Brain microvascular endothelial cell (primary cell): ENCODE data around the gene PRKN.

Experiments used
- DNase-seq: peaks from one replicate; pipeline ENCODE4 v3.0.0-alpha.2; 2020
- H3K27ac ChIP-seq: fragments of 250-450 bp; sonication (Bioruptor Pico); 2 replicates; pipeline ENCODE4 v1.5.1; 2020; ENCODE audit warnings: mild to moderate bottlenecking, moderate library complexity
- H3K27me3 ChIP-seq: fragments of 250-450 bp; sonication (Bioruptor Pico); replicated peaks from 2 replicates; pipeline ENCODE4 v1.5.1; 2020; ENCODE audit warnings: mild to moderate bottlenecking
- H3K36me3 ChIP-seq: fragments of 250-450 bp; sonication (Bioruptor Pico); replicated peaks from 2 replicates; pipeline ENCODE4 v1.5.1; 2020; ENCODE audit warnings: mild to moderate bottlenecking
- H3K4me3 ChIP-seq: 2 replicates; pipeline ENCODE4 v1.5.1; 2011; ENCODE audit warnings: low read depth, mild to moderate bottlenecking, control low read depth, low read length, moderate library complexity
- in situ Hi-C: cut with HindIII; loops from 2 replicates; pipeline ENCODE4 v1.10.0; 2017; ENCODE audit warnings: low sequenced_read_pairs, low pct_ligation_motif_present
- TF ChIP-seq, protein P1 (sequence below): IDR thresholded peaks from 2 replicates; pipeline ENCODE4 v1.5.1; 2011; ENCODE audit warnings: low read depth, mild to moderate bottlenecking, moderate library complexity, low read length, control low read depth, inconsistent platforms; ENCODE audit errors: missing control alignments

PRKN gene

DNA sequence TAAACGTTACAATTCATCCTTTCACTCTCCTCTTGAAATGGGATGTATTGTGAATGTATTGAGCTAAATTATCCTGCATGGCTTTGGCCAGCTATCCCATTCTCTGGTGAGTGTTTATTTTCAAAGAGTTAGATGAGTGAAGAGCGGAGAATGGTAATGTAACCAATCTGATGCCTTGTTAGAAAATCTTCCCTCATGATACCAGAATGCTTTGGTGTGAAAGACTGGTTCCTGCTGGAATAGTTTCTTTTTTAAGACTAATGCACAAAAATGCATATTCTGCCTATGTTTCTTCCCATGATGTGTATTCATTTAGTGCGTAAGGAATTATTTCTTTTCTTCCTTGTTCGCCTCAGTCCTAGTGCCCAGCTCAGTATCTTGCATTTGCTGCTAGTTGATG, 506.7 kb downstream of the PRKN start:
- no peak for DNase-seq
- Histone ChIP-seq H3K27ac (no peak overlapping the region), H3K4me3 (no peak overlapping the region), H3K36me3 (no peaks in the 10 kb centered on the region), H3K27me3 (no peaks in the 10 kb centered on the region)
- in situ Hi-C loops, result no loop called here
- TF ChIP-seq, protein P1, sequence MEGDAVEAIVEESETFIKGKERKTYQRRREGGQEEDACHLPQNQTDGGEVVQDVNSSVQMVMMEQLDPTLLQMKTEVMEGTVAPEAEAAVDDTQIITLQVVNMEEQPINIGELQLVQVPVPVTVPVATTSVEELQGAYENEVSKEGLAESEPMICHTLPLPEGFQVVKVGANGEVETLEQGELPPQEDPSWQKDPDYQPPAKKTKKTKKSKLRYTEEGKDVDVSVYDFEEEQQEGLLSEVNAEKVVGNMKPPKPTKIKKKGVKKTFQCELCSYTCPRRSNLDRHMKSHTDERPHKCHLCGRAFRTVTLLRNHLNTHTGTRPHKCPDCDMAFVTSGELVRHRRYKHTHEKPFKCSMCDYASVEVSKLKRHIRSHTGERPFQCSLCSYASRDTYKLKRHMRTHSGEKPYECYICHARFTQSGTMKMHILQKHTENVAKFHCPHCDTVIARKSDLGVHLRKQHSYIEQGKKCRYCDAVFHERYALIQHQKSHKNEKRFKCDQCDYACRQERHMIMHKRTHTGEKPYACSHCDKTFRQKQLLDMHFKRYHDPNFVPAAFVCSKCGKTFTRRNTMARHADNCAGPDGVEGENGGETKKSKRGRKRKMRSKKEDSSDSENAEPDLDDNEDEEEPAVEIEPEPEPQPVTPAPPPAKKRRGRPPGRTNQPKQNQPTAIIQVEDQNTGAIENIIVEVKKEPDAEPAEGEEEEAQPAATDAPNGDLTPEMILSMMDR, result no peak

DNA sequence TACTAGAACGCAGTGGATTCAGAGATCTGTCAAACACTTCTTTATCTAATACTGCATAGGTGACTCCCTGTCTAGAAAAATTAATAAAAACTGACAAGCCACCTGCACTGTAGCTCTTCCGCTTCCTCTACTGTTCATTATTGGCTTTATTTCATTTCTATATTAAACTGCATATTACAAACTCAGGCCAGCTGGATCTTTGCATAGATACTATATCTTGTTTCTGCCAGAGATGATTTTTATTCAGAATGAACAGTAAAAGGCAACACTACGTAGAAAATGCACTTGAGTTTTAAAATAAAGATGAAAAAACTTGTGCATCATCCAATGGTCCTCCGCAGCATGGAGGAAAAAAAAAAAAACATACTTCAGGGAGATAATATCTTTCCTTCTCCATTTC, 508.3 kb downstream of the PRKN start:
- Histone ChIP-seq H3K36me3 (no peaks in the 10 kb centered on the region), H3K27ac (no peak overlapping the region), H3K4me3 (no peak overlapping the region), H3K27me3 (no peaks in the 10 kb centered on the region)
- no peak for DNase-seq
- in situ Hi-C loops, result no loop called here
- TF ChIP-seq, protein P1, result no peak

DNA sequence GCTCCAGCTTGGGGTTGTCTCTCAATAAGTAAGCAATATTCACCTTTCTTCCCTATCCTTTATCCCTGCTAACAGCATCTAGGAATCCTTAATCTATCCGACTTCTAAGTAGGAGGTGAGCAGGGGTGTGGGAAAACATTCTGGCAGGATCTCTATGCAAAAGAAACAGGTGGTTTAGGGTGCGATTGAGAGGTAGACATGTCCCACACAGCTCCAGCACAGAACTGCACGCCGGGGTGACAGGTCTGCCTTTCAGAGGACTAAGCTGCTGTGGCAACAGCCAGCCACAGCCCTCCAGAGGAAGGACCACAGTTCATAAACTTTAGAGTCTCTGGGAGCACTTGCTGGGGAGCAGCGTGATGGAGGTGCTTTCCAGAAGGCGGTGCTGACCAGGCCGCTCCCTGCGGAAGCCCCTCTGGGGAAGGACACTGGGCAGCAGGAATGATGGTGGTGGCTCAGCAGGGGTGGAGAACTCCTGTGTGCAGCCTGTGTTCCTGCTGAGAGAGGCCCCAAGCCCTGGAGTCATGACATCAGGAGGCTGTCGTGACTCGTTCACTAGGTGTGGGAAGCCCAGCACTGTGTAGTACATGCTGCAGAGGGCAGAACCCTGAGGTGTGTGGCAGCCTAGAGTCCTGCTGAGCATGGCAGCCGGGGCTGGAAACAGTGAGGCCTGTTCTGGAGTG, 509.6 kb downstream of the PRKN start:
- no peak for DNase-seq
- TF ChIP-seq, protein P1, result no peak
- H3K27ac ChIP-seq, result no peak overlapping the region
- no peaks in the 10 kb centered on the region for H3K36me3 ChIP-seq
- no peaks in the 10 kb centered on the region for H3K27me3 ChIP-seq
- H3K4me3 ChIP-seq, result no peak overlapping the region
- in situ Hi-C loops, result no loop called here

DNA sequence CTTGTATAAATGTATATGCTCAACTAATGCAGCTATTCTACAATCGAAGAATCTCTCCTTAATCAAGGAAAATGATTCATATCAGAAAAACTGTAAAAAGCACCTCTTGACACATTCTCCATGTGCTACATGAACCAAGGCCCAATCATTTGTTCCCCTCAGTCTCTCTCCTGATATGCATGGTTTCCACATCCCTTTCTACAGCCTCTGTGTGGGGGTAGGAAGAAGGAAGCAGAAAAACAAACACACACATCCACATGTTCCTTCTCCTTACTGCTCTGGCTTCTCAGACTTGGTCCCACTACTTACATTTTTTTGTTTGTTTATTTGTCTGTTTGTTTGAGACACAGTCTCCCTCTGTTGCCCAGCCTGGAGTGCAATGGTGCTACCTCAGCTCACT, 510.5 kb downstream of the PRKN start:
- TF ChIP-seq, protein P1, result no peak
- Histone ChIP-seq H3K27me3 (no peaks in the 10 kb centered on the region), H3K4me3 (no peak overlapping the region), H3K36me3 (no peaks in the 10 kb centered on the region), H3K27ac (no peak overlapping the region)
- no peak for DNase-seq
- in situ Hi-C loops, result no loop called here

DNA sequence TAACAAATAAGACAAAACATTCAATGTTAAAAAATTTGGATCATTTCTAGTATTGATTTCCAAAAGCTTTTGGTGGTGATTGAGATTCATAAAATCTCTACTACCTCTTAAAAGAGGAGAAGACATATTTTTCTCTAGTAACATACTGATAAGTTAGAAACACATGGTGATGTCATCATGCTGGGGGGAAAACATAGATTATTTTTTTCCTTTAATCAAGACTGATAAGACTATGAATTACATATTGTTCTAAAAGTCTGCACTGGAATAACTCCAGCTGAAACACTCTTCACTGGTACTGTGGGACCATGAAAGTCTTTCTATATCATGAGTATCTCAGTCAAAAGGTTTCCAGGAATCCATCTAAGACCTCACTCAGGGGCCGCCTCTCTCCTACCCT, 515.8 kb downstream of the PRKN start:
- Histone ChIP-seq H3K27ac (no peak overlapping the region), H3K36me3 (no peaks in the 10 kb centered on the region), H3K4me3 (no peak overlapping the region), H3K27me3 (no peaks in the 10 kb centered on the region)
- DNase-seq, result no peak
- TF ChIP-seq, protein P1, result no peak
- in situ Hi-C loops, result no loop called here

DNA sequence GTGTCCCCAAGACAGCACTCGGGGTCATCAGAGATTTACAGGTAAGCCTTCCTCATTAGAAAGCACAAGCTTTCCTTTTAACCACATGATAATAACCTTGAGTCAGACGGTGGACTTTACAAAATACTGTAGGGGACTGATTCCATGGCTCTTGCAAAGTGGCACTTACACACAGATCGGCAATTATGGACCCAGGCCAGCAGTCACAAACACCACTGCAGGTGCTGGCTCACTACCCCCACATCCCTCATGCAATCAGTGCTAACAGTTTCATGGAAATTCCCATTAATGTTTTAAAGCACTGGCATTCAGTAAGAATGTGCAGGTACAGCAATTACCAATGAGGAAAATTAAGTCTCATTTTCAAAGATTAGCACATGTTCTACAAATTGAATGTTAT, 516.5 kb downstream of the PRKN start:
- H3K4me3 ChIP-seq, result no peak overlapping the region
- TF ChIP-seq, protein P1, result no peak
- no peak overlapping the region for H3K27ac ChIP-seq
- H3K36me3 ChIP-seq, result no peaks in the 10 kb centered on the region
- no peaks in the 10 kb centered on the region for H3K27me3 ChIP-seq
- DNase-seq, result no peak
- in situ Hi-C loops, result no loop called here
